Stimulated activated CD8-positive, alpha-beta memory T cell treated with anti-CD3 and anti-CD28 coated beads, Interleukin-4, amount 100 ng/mL, for 24 hours (primary cell): Measurements from ENCODE around the gene SOCS7.

ENCODE experiments used
- DNase-seq: peaks from one replicate; pipeline ENCODE4 v3.0.0-alpha.2; 2020; ENCODE audit warnings: low read depth

Gene SOCS7

GRCh38 chr17:38338053-38338452, 13.6 kb upstream of the SOCS7 start:
- DNase-seq = no peak

GRCh38 chr17:38338535-38338934, 13.1 kb upstream of the SOCS7 start:
- DNase-seq = no peak

- no peak for DNase-seq
These were observed 11.8 kb upstream of the SOCS7 start for GRCh38 chr17:38339891-38340290.

- no peak for DNase-seq
These were observed 10.5 kb upstream of the SOCS7 start for GRCh38 chr17:38341035-38341721.

DNA sequence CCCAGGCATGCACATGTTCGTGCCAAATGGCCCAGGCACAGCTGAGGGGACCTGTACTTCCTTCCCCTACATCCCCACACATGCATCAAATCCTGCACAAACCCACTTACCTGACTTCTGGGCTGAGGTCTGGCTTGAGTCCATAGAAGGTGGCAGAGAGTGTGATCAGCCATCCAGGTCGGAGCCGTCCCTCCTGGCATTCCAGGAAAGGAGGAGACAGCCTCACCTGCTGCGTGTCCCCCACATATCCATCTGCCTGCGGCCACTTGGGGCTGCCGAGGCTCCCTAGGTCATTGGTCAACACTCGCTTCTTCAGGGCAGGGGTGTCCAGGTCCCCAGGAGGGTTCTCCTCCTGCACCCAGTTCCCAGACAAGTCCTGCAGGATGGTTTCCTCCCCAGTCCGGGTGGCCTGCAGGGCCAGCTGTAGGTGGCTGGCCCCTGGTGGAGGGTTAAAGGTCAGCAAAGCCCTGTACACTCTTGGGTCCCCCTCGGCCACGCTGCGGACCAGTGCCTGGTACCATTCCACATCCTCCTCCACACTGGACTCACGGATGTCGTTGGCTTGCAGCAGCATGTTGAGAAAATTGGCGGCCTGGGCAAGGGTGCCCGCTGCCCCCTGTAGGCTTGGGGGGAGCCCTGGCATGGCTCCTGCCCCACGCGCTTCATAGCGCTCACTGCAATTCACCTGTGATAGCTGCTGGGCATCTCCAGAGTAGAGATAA, 8.6 kb upstream of the SOCS7 start:
- DNase-seq = no peak

DNA sequence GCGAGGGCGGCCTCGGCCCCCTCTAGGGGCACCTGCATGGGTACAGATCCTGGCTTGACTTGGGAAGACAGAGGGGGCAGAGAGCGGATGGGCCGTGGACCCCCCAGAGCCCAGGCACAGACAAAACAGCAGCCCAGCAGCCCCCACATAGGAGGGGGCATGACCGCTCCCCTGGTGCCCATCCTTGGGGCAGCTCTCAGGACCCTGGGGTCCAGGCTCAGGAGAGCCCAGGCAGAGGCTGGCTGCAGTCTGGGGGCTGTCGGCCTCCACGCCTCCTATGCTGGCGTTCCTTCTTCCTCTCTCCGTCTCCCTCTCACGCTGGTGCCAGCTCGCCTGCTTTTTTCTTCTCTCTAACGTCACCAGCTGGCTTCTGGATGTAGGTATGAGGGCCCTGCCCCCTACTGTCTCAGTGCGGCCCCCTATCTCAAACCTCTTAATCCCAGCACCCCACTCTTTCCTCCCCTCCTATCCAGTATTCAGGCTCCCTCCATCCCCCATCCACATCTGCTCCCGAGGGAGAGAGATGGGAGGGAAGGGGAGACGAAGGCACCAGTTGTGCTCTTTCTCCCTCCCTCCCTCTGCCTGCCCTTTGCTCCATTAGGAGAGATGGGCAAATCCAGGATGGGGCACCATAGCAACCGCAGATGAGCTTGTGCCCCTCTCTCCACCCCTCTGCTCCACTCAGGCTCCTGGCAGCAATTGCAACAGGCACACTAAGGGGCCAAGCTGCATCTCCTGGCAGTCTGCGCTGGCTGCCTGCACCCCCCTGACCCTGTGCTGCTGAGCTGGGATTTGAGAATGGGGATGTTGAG, 7.8 kb upstream of the SOCS7 start, which contains the start of gene GPR179:
TSS of gene GPR179 (minus strand) at position 349 of the 812 bp plus-strand sequence. CDS start at position 182, 167 bp downstream.
- no peak for DNase-seq

DNA sequence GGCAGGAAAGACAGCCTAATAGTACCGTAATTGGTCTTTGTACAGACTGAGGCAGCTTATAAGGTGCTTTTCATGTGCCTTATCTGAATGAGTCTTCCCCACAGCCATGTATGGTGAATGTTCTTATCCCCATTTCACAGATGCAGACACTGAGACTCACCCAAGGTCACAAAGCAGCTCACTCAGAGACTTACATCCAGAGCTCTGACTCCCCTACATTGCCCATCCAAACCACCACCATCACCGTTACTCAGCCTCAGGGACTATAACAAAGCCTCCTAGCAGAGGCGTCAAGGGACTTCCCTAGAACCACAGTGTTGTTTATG, 7.3 kb upstream of the SOCS7 start:
- DNase-seq = no peak

DNA sequence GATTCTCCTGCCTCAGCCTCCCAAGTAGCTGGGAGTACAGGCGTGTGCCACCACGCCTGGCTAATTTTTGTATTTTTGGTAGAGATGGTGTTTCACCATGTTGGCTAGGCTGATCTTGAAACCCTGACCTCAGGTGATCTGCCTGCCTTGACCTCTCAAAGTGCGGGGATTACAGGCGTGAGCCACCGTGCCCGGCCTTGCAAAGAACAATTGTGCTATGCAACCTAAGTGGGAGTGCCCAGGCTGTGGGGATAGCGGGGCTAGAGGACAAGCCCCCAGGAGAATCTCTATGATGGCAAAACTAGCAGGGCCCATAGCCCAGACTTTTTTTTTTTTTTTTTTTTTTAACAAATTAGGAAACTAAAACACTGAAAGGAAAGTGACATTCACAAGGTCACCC, 5.9 kb upstream of the SOCS7 start:
- no peak for DNase-seq

DNA sequence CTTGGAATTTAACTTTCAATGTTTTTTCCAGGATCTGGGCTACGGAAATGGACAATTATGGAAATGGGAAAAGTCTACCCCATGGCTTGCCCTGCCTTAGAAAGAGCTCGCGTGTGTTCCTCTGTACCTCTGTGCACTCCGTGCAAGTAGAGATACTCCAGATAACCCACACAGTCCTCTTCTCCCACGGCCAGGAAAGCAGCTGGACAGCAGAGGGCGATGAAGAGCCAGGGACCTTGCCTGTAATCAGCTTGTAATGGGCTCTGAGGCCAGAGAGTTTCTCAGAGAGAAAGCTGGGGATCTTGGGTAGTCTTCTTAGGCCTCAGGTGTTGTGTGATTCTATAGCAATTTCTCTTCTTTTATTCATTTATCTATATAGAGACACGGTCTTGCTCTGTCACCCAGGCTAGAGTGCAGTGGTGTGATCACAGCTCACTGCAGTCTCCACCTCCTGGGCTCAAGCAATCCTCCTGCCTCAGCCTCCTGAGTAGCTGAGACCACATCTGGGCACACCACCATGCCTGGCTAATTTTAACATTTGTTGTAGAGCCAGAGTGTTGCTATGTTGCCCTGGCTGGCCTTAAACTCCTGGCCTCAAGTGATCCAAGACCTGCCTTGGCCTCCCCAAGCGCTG, 2.4 kb upstream of the SOCS7 start:
- peak; percentile 81 for DNase-seq

- DNase-seq = no peak
These were observed 1.6 kb upstream of the SOCS7 start for GRCh38 chr17:38350035-38350434.

DNA sequence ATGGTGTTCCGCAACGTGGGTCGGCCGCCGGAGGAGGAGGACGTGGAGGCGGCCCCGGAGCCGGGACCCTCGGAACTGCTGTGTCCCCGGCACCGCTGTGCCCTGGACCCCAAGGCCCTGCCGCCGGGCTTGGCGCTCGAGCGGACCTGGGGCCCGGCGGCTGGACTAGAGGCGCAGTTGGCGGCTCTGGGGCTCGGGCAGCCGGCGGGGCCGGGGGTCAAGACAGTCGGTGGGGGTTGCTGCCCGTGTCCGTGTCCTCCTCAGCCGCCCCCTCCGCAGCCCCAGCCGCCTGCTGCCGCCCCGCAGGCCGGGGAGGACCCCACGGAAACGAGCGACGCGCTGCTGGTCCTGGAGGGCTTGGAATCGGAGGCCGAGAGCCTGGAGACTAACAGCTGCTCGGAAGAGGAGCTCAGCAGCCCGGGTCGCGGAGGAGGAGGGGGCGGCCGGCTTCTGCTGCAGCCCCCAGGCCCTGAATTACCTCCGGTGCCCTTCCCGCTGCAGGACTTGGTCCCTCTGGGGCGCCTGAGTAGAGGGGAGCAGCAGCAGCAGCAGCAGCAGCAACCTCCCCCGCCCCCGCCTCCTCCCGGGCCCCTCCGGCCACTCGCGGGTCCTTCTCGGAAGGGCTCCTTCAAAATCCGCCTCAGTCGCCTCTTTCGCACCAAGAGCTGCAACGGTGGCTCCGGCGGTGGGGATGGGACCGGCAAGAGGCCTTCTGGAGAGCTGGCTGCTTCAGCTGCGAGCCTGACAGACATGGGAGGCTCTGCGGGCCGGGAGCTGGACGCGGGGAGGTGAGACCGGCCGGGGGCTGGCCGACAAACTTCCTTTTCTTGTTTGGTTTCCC, 821 bp downstream of the SOCS7 start:
- no peak for DNase-seq

- no peak for DNase-seq
These were observed 1.5 kb downstream of the SOCS7 start for GRCh38 chr17:38353086-38353604.

- no peak for DNase-seq
These were observed 2.0 kb downstream of the SOCS7 start for GRCh38 chr17:38353668-38354067.

- DNase-seq = no peak
These were observed 2.8 kb downstream of the SOCS7 start for GRCh38 chr17:38354466-38354865.

- DNase-seq = no peak
These were observed 3.6 kb downstream of the SOCS7 start for GRCh38 chr17:38355251-38355650.

DNA sequence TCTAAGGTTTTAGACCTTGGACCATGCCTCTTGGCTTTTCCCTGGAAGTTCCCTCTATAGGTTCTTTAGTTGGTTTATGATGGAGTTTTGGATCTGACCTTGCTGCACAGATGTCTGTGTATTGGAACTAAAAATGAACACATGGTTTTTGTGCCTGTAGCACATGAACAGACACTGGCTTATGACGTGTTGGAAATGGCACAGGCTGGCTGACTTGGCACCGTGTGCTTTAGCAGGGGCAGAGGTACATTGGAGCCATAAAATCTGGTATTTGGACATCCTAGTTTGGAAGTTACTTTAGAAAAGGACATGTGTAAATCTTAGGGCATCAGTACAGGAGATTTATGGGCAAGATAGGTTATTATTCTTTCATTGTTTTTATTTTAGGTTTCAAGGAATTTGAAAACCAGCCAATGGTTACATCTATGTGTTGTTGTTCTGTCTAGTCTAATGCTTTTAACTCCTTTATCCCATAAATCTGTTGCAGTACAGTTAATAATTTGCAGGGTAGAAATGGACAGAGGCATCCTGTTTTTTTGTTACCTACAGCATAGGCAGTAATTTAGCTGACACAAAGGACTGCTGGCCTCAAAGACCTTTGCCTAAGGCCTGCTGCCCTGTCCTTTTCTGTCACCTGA, 6.0 kb downstream of the SOCS7 start:
- DNase-seq = no peak

- no peak for DNase-seq
These were observed 7.2 kb downstream of the SOCS7 start for GRCh38 chr17:38358586-38359513.

DNA sequence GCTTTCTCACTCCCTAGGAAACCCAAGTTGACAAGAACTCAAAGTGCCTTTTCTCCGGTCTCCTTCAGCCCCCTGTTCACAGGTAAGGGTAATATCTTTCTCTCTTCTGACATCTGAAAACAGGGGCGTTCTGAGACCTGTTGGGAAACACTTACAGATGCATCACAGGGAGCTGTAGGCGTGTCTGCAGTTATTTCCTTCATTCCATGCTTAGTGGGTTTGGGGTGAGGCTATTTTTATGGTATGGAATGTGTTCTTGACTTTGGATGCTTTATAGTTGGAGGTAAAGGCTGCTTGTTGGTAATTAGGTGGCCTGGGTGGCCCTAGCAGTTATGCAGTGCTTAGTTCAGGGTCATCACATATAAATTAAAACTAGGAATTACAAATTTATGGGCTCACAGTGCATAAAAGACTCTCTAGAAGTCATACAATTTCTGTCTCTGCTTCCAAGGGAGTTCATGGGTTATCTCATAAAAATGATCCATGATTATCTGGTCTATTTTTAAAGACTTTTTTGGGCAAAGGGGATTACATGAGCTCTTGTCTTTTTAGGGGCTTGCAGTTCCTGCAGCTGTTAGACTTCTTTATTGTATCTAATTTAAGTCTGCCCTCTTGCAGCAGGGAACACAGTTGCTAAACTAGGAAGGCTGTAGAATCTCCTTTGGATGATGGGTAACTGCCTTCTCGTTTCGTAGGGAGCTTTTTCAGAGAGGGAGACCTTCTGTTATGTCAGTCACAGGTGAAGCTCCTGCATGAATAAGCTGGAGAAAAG, 10.2 kb downstream of the SOCS7 start:
- no peak for DNase-seq

DNA sequence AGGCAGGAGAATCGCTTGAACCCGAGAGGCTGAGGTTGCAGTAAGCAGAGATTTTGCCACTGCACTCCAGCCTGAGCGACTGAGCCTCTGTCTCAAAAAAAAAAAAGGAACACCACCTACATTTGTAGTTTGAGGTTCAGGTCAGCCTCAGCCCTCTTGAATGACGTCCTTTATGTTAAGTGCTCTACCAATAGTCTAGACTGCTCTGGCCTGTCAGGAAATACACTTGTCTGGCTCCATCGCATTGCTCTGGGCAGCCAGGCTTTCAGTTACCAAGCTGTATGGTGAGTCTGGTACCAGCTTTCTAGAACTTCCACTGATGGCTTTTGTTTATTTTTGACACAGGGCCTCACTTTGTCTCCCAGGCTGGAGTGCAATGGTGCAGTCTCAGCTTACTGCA, 11.4 kb downstream of the SOCS7 start:
- no peak for DNase-seq
